ENCODE results near the gene ETHE1.

DNA sequence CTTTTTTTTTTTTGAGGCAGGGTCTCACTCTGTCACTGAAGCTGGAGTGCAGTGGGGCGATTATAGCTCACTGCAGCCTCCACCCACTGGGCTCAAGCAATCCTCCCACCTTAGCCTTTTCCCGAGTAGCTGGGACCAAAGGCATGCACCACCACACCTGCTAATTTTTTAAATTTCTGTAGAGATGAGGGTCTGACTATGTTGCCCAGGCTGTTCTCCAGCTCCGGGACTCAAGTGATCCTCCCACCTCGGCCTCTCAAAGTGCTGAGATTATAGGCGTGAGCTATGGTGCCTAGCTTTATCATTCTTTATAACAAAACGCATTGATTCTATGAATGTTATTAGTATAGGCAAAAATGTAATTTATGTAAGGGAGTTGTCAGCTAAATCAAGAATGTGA, 43.7 kb downstream of the ETHE1 start:
- TF ChIP-seq, protein P1, sequence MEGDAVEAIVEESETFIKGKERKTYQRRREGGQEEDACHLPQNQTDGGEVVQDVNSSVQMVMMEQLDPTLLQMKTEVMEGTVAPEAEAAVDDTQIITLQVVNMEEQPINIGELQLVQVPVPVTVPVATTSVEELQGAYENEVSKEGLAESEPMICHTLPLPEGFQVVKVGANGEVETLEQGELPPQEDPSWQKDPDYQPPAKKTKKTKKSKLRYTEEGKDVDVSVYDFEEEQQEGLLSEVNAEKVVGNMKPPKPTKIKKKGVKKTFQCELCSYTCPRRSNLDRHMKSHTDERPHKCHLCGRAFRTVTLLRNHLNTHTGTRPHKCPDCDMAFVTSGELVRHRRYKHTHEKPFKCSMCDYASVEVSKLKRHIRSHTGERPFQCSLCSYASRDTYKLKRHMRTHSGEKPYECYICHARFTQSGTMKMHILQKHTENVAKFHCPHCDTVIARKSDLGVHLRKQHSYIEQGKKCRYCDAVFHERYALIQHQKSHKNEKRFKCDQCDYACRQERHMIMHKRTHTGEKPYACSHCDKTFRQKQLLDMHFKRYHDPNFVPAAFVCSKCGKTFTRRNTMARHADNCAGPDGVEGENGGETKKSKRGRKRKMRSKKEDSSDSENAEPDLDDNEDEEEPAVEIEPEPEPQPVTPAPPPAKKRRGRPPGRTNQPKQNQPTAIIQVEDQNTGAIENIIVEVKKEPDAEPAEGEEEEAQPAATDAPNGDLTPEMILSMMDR (conservative IDR thresholded peaks at IDR 0.05; ENCODE audit: low read depth, low read length) = no peak
- TF ChIP-seq EZH2 (IDR thresholded peaks at IDR 0.05; ENCODE audit: borderline replicate concordance, low read depth, low read length, poor library complexity, severe bottlenecking) = no peak
